Neural progenitor cell (in vitro differentiated cells): ENCODE measurements around the gene APLF. TPM values are rescaled to one million over a fixed set of nuclear protein-coding genes. Genes with fewer than 3 reads are reported as not detected.

ENCODE experiments used
- DNase-seq: peaks from one replicate; pipeline ENCODE4 v3.0.0-alpha.2; 2016; ENCODE audit warnings: low spot score
- H2AFZ ChIP-seq: fragments of 200-600 bp; sonication (generic); replicated peaks from 2 replicates; pipeline ENCODE4 v1.6.1; 2016; ENCODE audit warnings: antibody characterized with exemption
- H3F3A ChIP-seq: fragments of 200-600 bp; sonication (generic); 2 replicates; pipeline ENCODE4 v1.6.1; 2016; ENCODE audit warnings: antibody characterized with exemption, low read depth
- H3K27ac ChIP-seq: fragments of 200-600 bp; sonication (generic); 2 replicates; pipeline ENCODE4 v1.5.1; 2016; ENCODE audit warnings: mild to moderate bottlenecking
- H3K27me3 ChIP-seq: fragments of 200-600 bp; sonication (generic); 2 replicates; pipeline ENCODE4 v1.6.1; 2016; ENCODE audit warnings: mild to moderate bottlenecking, moderate library complexity
- H3K36me3 ChIP-seq: fragments of 200-600 bp; sonication (generic); 2 replicates; pipeline ENCODE4 v1.5.1; 2016
- H3K4me1 ChIP-seq: fragments of 200-600 bp; sonication (generic); 2 replicates; pipeline ENCODE4 v1.6.1; 2016; ENCODE audit warnings: mixed run types
- H3K4me2 ChIP-seq: fragments of 200-600 bp; sonication (generic); 2 replicates; pipeline ENCODE4 v1.6.1; 2016
- H3K4me3 ChIP-seq: fragments of 200-600 bp; sonication (generic); 2 replicates; pipeline ENCODE4 v1.5.1; 2016
- H3K79me2 ChIP-seq: fragments of 200-600 bp; sonication (generic); 2 replicates; pipeline ENCODE4 v1.6.1; 2016; ENCODE audit warnings: low read depth
- H3K9ac ChIP-seq: fragments of 200-600 bp; sonication (generic); 2 replicates; pipeline ENCODE4 v1.6.1; 2016
- H3K9me3 ChIP-seq: fragments of 200-600 bp; sonication (generic); 2 replicates; pipeline ENCODE4 v1.5.1; 2016; ENCODE audit warnings: low read depth
- H4K20me1 ChIP-seq: fragments of 200-600 bp; sonication (generic); 2 replicates; pipeline ENCODE4 v1.6.1; 2016; ENCODE audit warnings: low read depth
- H3K27ac Mint-ChIP-seq: 3 replicates; pipeline ENCODE4 v1.8.0; 2021; ENCODE audit warnings: mixed read lengths
- H3K27me3 Mint-ChIP-seq: 2 replicates; pipeline ENCODE4 v1.8.0; 2022; ENCODE audit warnings: low read depth, mild to moderate bottlenecking, inconsistent platforms, moderate library complexity, mixed read lengths; ENCODE audit not compliant: insufficient read depth
- H3K36me3 Mint-ChIP-seq: 3 replicates; pipeline ENCODE4 v1.8.0; 2021; ENCODE audit warnings: mixed read lengths
- H3K4me1 Mint-ChIP-seq: 3 replicates; pipeline ENCODE4 v1.8.0; 2021; ENCODE audit warnings: mixed read lengths
- H3K4me3 Mint-ChIP-seq: 3 replicates; pipeline ENCODE4 v1.8.0; 2021; ENCODE audit warnings: mild to moderate bottlenecking, moderate library complexity, mixed read lengths
- H3K9me3 Mint-ChIP-seq: 3 replicates; pipeline ENCODE4 v1.8.0; 2020; ENCODE audit warnings: mixed read lengths
- CTCF ChIP-seq: fragments of 200-600 bp; sonication (generic); IDR thresholded peaks from 2 replicates; pipeline ENCODE4 v1.5.1; 2017; ENCODE audit warnings: antibody characterized with exemption, mild to moderate bottlenecking
- EZH2 ChIP-seq: fragments of 200-600 bp; sonication (generic); IDR thresholded peaks from 2 replicates; pipeline ENCODE4 v1.6.1; 2017; ENCODE audit warnings: antibody characterized with exemption, mild to moderate bottlenecking, moderate library complexity
- EZH2phosphoT487 ChIP-seq: fragments of 200-600 bp; sonication (generic); IDR thresholded peaks from 2 replicates; pipeline ENCODE4 v1.6.1; 2017; ENCODE audit warnings: antibody characterized with exemption
- total RNA-seq: library from RNA; depleted of rRNA; stranded (reverse); fragments of >200 nt; gene quantifications from 2 replicates; pipeline ENCODE4 v1.2.3, GENCODE V29; 2015; ENCODE audit warnings: low replicate concordance

The APLF gene
- total RNA-seq, 1 donor from 2014 or later, result 16.9 TPM

GRCh38 chr2:68454719-68455118, 12.7 kb upstream of the APLF start:
- H3K36me3 ChIP-seq, result no peaks in the 10 kb centered on the region
- H3K9me3 Mint-ChIP-seq, result no peaks in the 10 kb centered on the region
- no peak overlapping the region for H2AFZ ChIP-seq
- H3K4me2 ChIP-seq, result no peak overlapping the region
- TF ChIP-seq EZH2phosphoT487, result no peak
- TF ChIP-seq CTCF, result no peak
- no peak for TF ChIP-seq EZH2
- no peak overlapping the region for H3K27ac ChIP-seq
- peaks cover 2% of the 10 kb centered on the region for H3K4me1 Mint-ChIP-seq
- no peaks in the 10 kb centered on the region for H3K79me2 ChIP-seq
- no peaks in the 10 kb centered on the region for H3K27me3 ChIP-seq
- peaks cover 4% of the 10 kb centered on the region for H3F3A ChIP-seq
- H3K4me3 ChIP-seq, result no peak overlapping the region
- H4K20me1 ChIP-seq, result no peaks in the 10 kb centered on the region
- no peaks in the 10 kb centered on the region for H3K36me3 Mint-ChIP-seq
- no peak overlapping the region for H3K27ac Mint-ChIP-seq
- H3K9ac ChIP-seq, result no peak overlapping the region
- DNase-seq, result no peak
- no peak overlapping the region for H3K4me3 Mint-ChIP-seq
- H3K4me1 ChIP-seq, result no peaks in the 10 kb centered on the region
- peaks cover 3% of the 10 kb centered on the region for H3K27me3 Mint-ChIP-seq
- H3K9me3 ChIP-seq, result no peaks in the 10 kb centered on the region

GRCh38 chr2:68456198-68456597, 11.2 kb upstream of the APLF start:
- peaks cover 3% of the 10 kb centered on the region for H3K27me3 Mint-ChIP-seq
- H3K9me3 Mint-ChIP-seq, result no peaks in the 10 kb centered on the region
- peaks cover 4% of the 10 kb centered on the region for H3F3A ChIP-seq

GRCh38 chr2:68458981-68459380, 8.4 kb upstream of the APLF start:
- H3K4me2 ChIP-seq, result no peak overlapping the region
- H4K20me1 ChIP-seq, result no peaks in the 10 kb centered on the region

More at GRCh38 chr2:68456198-68456597, 11.2 kb upstream of the APLF start:
- H3K27me3 ChIP-seq, result no peaks in the 10 kb centered on the region
- no peaks in the 10 kb centered on the region for H3K4me1 ChIP-seq
- no peak overlapping the region for H3K4me2 ChIP-seq
- H2AFZ ChIP-seq, result no peak overlapping the region
- Mint-ChIP-seq H3K4me1 (peaks cover 2% of the 10 kb centered on the region), H3K36me3 (no peaks in the 10 kb centered on the region), H3K4me3 (no peak overlapping the region), H3K27ac (no peak overlapping the region)
- H3K27ac ChIP-seq, result no peak overlapping the region
- H3K9me3 ChIP-seq, result no peaks in the 10 kb centered on the region
- H3K79me2 ChIP-seq, result no peaks in the 10 kb centered on the region
- H3K36me3 ChIP-seq, result no peaks in the 10 kb centered on the region
- H4K20me1 ChIP-seq, result no peaks in the 10 kb centered on the region
- no peak overlapping the region for H3K9ac ChIP-seq
- no peak for DNase-seq
- no peak overlapping the region for H3K4me3 ChIP-seq
- TF ChIP-seq EZH2phosphoT487 (no peak), EZH2 (no peak), CTCF (no peak)

More at GRCh38 chr2:68458981-68459380, 8.4 kb upstream of the APLF start:
- Histone ChIP-seq H3K4me3 (no peak overlapping the region), H3K9me3 (no peaks in the 10 kb centered on the region), H3K79me2 (no peaks in the 10 kb centered on the region), H3K27ac (no peak overlapping the region), H3K4me1 (no peaks in the 10 kb centered on the region), H3K36me3 (no peaks in the 10 kb centered on the region), H3K27me3 (no peaks in the 10 kb centered on the region), H3F3A (no peaks in the 10 kb centered on the region), H3K9ac (no peak overlapping the region), H2AFZ (no peak overlapping the region)
- Mint-ChIP-seq H3K27me3 (no peaks in the 10 kb centered on the region), H3K4me3 (no peak overlapping the region), H3K9me3 (no peaks in the 10 kb centered on the region), H3K27ac (no peak overlapping the region), H3K36me3 (no peaks in the 10 kb centered on the region), H3K4me1 (peaks cover 2% of the 10 kb centered on the region)
- DNase-seq, result no peak
- TF ChIP-seq CTCF (no peak), EZH2 (no peak), EZH2phosphoT487 (no peak)
